Measurements from ENCODE around the gene LAMP1.
A peak's percentile ranks its signal among the peaks of the same experiment; 100 is the strongest.
"Not testable (repeated sequence)": the region's sequence is repeated elsewhere in the genome, so short reads cannot be mapped to it uniquely, and the experiment has no call there.

The LAMP1 gene

GRCh38 chr13:113296823-113297369, at the start of gene LAMP1:
LAMP1 (plus strand) TSS chr13:113297239; CDS start chr13:113297435, 196 bp downstream.
- DNase-seq = peak; percentile 95 to 97

- no peak for DNase-seq
These were observed 44.4 kb upstream of the LAMP1 start for GRCh38 chr13:113252516-113253095.

- not testable (repeated sequence) for DNase-seq
These were observed 39.1 kb upstream of the LAMP1 start for GRCh38 chr13:113257908-113258307.

GRCh38 chr13:113258321-113259054, 38.6 kb upstream of the LAMP1 start:
- DNase-seq = no peak

- DNase-seq = no peak
These were observed 36.0 kb upstream of the LAMP1 start for GRCh38 chr13:113260996-113261395.

GRCh38 chr13:113263016-113263415, 34.0 kb upstream of the LAMP1 start:
- DNase-seq = not testable (repeated sequence)

- no peak for DNase-seq
These were observed 29.2 kb upstream of the LAMP1 start for GRCh38 chr13:113267642-113268405.

GRCh38 chr13:113272031-113272430, 25.0 kb upstream of the LAMP1 start:
- DNase-seq = no peak

GRCh38 chr13:113272701-113273181, 24.3 kb upstream of the LAMP1 start:
- no peak for DNase-seq

- DNase-seq = no peak
These were observed 23.7 kb upstream of the LAMP1 start for GRCh38 chr13:113273321-113273720.

GRCh38 chr13:113273851-113274590, 23.0 kb upstream of the LAMP1 start:
- DNase-seq = no peak

- DNase-seq = no peak
These were observed 22.3 kb upstream of the LAMP1 start for GRCh38 chr13:113274721-113275120.

- DNase-seq = peak in 1 of 2 experiments; percentile 21
These were observed 21.7 kb upstream of the LAMP1 start for GRCh38 chr13:113275387-113275786.

GRCh38 chr13:113280126-113280525, 16.9 kb upstream of the LAMP1 start:
- DNase-seq = no peak

GRCh38 chr13:113283904-113284303, 13.1 kb upstream of the LAMP1 start:
- DNase-seq = no peak

- no peak for DNase-seq
These were observed 8.2 kb upstream of the LAMP1 start for GRCh38 chr13:113288880-113289279.

GRCh38 chr13:113291129-113291528, 5.9 kb upstream of the LAMP1 start:
- DNase-seq = no peak

- DNase-seq = no peak
These were observed 4.8 kb upstream of the LAMP1 start for GRCh38 chr13:113292021-113292862.

- DNase-seq = no peak
These were observed 3.4 kb upstream of the LAMP1 start for GRCh38 chr13:113293686-113294085.

GRCh38 chr13:113295776-113296175, 1.3 kb upstream of the LAMP1 start:
- no peak for DNase-seq

GRCh38 chr13:113297370-113298042, 467 bp downstream of the LAMP1 start:
- DNase-seq = no peak

Measured in NCI-H2081 (cell line).